ENCODE data around the gene ATP4B. TPM values are rescaled to one million over a fixed set of nuclear protein-coding genes. Genes with fewer than 3 reads are reported as not detected.
A peak's percentile ranks its signal among the peaks of the same experiment; 100 is the strongest.

Gene ATP4B
- total and polyA plus RNA-seq, 7 donors = 0.04 TPM; not detected in 6

- intact Hi-C loops (cut with DNase I) = no loop called here
- no peaks in the 10 kb centered on the region for H3K4me1 ChIP-seq
- 59 to 66% (median 59%) methylated on average over 32 of the region's 32 CpGs for WGBS, 3 donors
- no peaks in the 10 kb centered on the region for H3K36me3 ChIP-seq (ENCODE audit: insufficient read depth in 1 of 2, low read depth in 1 of 2)
- ATAC-seq (no peak), DNase-seq (peak in 1 of 2 donors; percentile 45)
- no peak within 1 kb of the TSS for H3K4me3 ChIP-seq
- no peak for TF ChIP-seq CTCF (IDR thresholded peaks at IDR 0.05)
- H3K9me3 ChIP-seq = no peaks in the 10 kb centered on the region
- no peak within 1 kb of the TSS for H3K27ac ChIP-seq
- H3K27me3 ChIP-seq (ENCODE audit: insufficient read depth in 3 of 3, low read length in 2 of 3) = peaks cover 0 to 10% (median 7%) of the 10 kb centered on the region in 3 donors
Observed at GRCh38 chr13:113666951-113667701, 9.1 kb upstream of the ATP4B start, which contains the start of gene GRK1. TSS of gene GRK1 (plus strand) at chr13:113667219. CDS start at chr13:113667387, 168 bp downstream.

GRCh38 chr13:113666329-113666670 is 8.3 kb upstream of the ATP4B start:
- 79 to 89% (median 80%) methylated on average over 2 of the region's 2 CpGs for WGBS, 3 donors
- intact Hi-C loops (cut with DNase I) = no loop called here

GRCh38 chr13:113665597-113666328 is 7.8 kb upstream of the ATP4B start:
- no peak overlapping the region for H3K4me3 ChIP-seq
- H3K27ac ChIP-seq = no peak overlapping the region
- TF ChIP-seq CTCF (IDR thresholded peaks at IDR 0.05) = no peak
- H3K4me1 ChIP-seq = no peaks in the 10 kb centered on the region
- H3K9me3 ChIP-seq = peaks cover 7% of the 10 kb centered on the region
- H3K36me3 ChIP-seq (ENCODE audit: insufficient read depth in 1 of 2, low read depth in 1 of 2) = no peaks in the 10 kb centered on the region
- WGBS, 3 donors = 87 to 92% (median 91%) methylated on average over 3 of the region's 3 CpGs
- peak in 1 of 2 donors; percentile 41 for DNase-seq
- H3K27me3 ChIP-seq (ENCODE audit: insufficient read depth in 3 of 3, low read length in 2 of 3) = peaks cover 0 to 10% (median 7%) of the 10 kb centered on the region in 3 donors
- no peak for ATAC-seq
- intact Hi-C loops (cut with DNase I) = no loop called here

More at GRCh38 chr13:113666329-113666670, 8.3 kb upstream of the ATP4B start:
- no peak overlapping the region for H3K27ac ChIP-seq
- H3K4me1 ChIP-seq = no peaks in the 10 kb centered on the region
- H3K36me3 ChIP-seq (ENCODE audit: insufficient read depth in 1 of 2, low read depth in 1 of 2) = no peaks in the 10 kb centered on the region
- no peak for TF ChIP-seq CTCF (IDR thresholded peaks at IDR 0.05)
- DNase-seq = no peak
- no peak overlapping the region for H3K4me3 ChIP-seq
- peaks cover 0 to 10% (median 7%) of the 10 kb centered on the region in 3 donors for H3K27me3 ChIP-seq (ENCODE audit: insufficient read depth in 3 of 3, low read length in 2 of 3)
- peaks cover 4% of the 10 kb centered on the region for H3K9me3 ChIP-seq
- no peak for ATAC-seq

- Histone ChIP-seq H3K27ac (no peak overlapping the region), H3K9me3 (peaks cover 7% of the 10 kb centered on the region), H3K4me1 (no peaks in the 10 kb centered on the region), H3K27me3 (ENCODE audit: insufficient read depth in 3 of 3, low read length in 2 of 3) (peaks cover 0 to 10% (median 7%) of the 10 kb centered on the region in 3 donors), H3K4me3 (no peak overlapping the region), H3K36me3 (ENCODE audit: insufficient read depth in 1 of 2, low read depth in 1 of 2) (no peaks in the 10 kb centered on the region)
- DNase-seq = peak in 1 of 2 donors; percentile 31
- ATAC-seq = no peak
- intact Hi-C loops (cut with DNase I) = no loop called here
- 50 to 57% (median 51%) methylated on average over 14 to 21 of the region's 21 CpGs for WGBS, 3 donors
- no peak for TF ChIP-seq CTCF (IDR thresholded peaks at IDR 0.05)
Observed at GRCh38 chr13:113664751-113665596, 7.0 kb upstream of the ATP4B start.
